Left ventricle myocardium inferior (tissue), 1 donor: ENCODE results near the gene ZBTB46. TPM values are rescaled to one million over a fixed set of nuclear protein-coding genes. Genes with fewer than 3 reads are reported as not detected.

Source experiments
- DNase-seq: peaks from one replicate; pipeline ENCODE4 v3.0.0-alpha.2; 2020
- H3K27ac ChIP-seq: fragments of 200-600 bp; replicated peaks from 2 replicates; pipeline ENCODE4 v1.8.0; 2021
- H3K27me3 ChIP-seq: fragments of 200-600 bp; 2 replicates; pipeline ENCODE4 v1.8.0; 2021; ENCODE audit warnings: low read depth
- H3K36me3 ChIP-seq: fragments of 200-600 bp; 2 replicates; pipeline ENCODE4 v1.8.0; 2021
- H3K4me1 ChIP-seq: fragments of 200-600 bp; 2 replicates; pipeline ENCODE4 v1.8.0; 2021
- H3K4me3 ChIP-seq: fragments of 200-600 bp; 2 replicates; pipeline ENCODE4 v1.8.0; 2021; ENCODE audit warnings: mild to moderate bottlenecking, moderate library complexity
- H3K9me3 ChIP-seq: fragments of 200-600 bp; replicated peaks from 2 replicates; pipeline ENCODE4 v1.8.0; 2021
- CTCF ChIP-seq: fragments of 200-600 bp; IDR thresholded peaks from 2 replicates; pipeline ENCODE4 v1.8.0; 2021; ENCODE audit warnings: antibody characterized with exemption, mild to moderate bottlenecking, borderline replicate concordance
- intact Hi-C: fragments of 100-400 bp; cut with micrococcal nuclease; formaldehyde crosslinking; loops from one replicate; pipeline ENCODE4 v1.11.0; 2022
- total RNA-seq: library from RNA; stranded (reverse); fragmentation: NEBNext Ultra II Directional; extraction: Animal tissue kit (Norgen Biotek cat#: 25700); gene quantifications from one replicate; pipeline ENCODE4 v1.2.1, GENCODE V29; 2021
- donor health status: DM: no; HTN: yes; CAD: no; lungs with severe emphysema.

Gene ZBTB46
- total RNA-seq, 1 donor from 2014 or later, result 13.6 TPM

- H3K4me3 ChIP-seq, result peak overlapping the region; percentile 35
- no peaks in the 10 kb centered on the region for H3K36me3 ChIP-seq
- DNase-seq, result no peak
- intact Hi-C loops, result no loop called here
- no peak for TF ChIP-seq CTCF
- no peaks in the 10 kb centered on the region for H3K9me3 ChIP-seq
- peaks cover 61% of the 10 kb centered on the region for H3K4me1 ChIP-seq
- peak overlapping the region; percentile 92 for H3K27ac ChIP-seq
- H3K27me3 ChIP-seq, result no peaks in the 10 kb centered on the region
Measured at GRCh38 chr20:63848003-63848911, 17.2 kb upstream of the ZBTB46 start.

GRCh38 chr20:63847237-63848002 is 16.4 kb upstream of the ZBTB46 start:
- DNase-seq, result no peak
- H3K9me3 ChIP-seq, result no peaks in the 10 kb centered on the region
- peak overlapping the region; percentile 92 for H3K27ac ChIP-seq
- TF ChIP-seq CTCF, result no peak
- peak overlapping the region; percentile 35 for H3K4me3 ChIP-seq
- H3K36me3 ChIP-seq, result no peaks in the 10 kb centered on the region
- H3K27me3 ChIP-seq, result no peaks in the 10 kb centered on the region
- H3K4me1 ChIP-seq, result peaks cover 55% of the 10 kb centered on the region
- intact Hi-C loops, result no loop called here

GRCh38 chr20:63846888-63847236 is 15.8 kb upstream of the ZBTB46 start:
- H3K4me1 ChIP-seq, result peaks cover 53% of the 10 kb centered on the region
- TF ChIP-seq CTCF, result no peak
- no peaks in the 10 kb centered on the region for H3K27me3 ChIP-seq
- H3K9me3 ChIP-seq, result no peaks in the 10 kb centered on the region
- no peak for DNase-seq
- H3K4me3 ChIP-seq, result peak overlapping the region; percentile 58
- peak overlapping the region; percentile 92 for H3K27ac ChIP-seq
- H3K36me3 ChIP-seq, result no peaks in the 10 kb centered on the region
- intact Hi-C loops, result no loop called here

GRCh38 chr20:63846128-63846771 is 15.2 kb upstream of the ZBTB46 start:
- Histone ChIP-seq H3K4me3 (peak overlapping the region; percentile 58), H3K27me3 (no peaks in the 10 kb centered on the region), H3K36me3 (no peaks in the 10 kb centered on the region), H3K4me1 (peaks cover 53% of the 10 kb centered on the region), H3K27ac (peak overlapping the region; percentile 92), H3K9me3 (no peaks in the 10 kb centered on the region)
- DNase-seq, result peak; percentile 82
- intact Hi-C loops, result no loop called here
- TF ChIP-seq CTCF, result peak; percentile 21

- no peak for DNase-seq
- H3K27ac ChIP-seq, result peak overlapping the region; percentile 92
- H3K27me3 ChIP-seq, result no peaks in the 10 kb centered on the region
- intact Hi-C loops, result no loop called here
- no peaks in the 10 kb centered on the region for H3K36me3 ChIP-seq
- H3K4me3 ChIP-seq, result no peak overlapping the region
- no peaks in the 10 kb centered on the region for H3K9me3 ChIP-seq
- peaks cover 53% of the 10 kb centered on the region for H3K4me1 ChIP-seq
- TF ChIP-seq CTCF, result no peak
Measured at GRCh38 chr20:63844511-63844991, 13.5 kb upstream of the ZBTB46 start.
